Nucleus accumbens (tissue), 56 donors: ENCODE results near the gene HLA-F.

Source experiments
- DNase-seq, 56 donors: peaks; one replicate each; lab custom pipeline; 2025; lab: John Stamatoyannopoulos, UW

The HLA-F gene

GRCh38 chr6:29723666-29724588 lies 693 bp downstream of the HLA-F start:
- DNase-seq = peak in 17 of 56 donors; percentile 6 to 54 (median 24)

GRCh38 chr6:29724937-29725869 lies 2.0 kb downstream of the HLA-F start:
- DNase-seq = no peak

GRCh38 chr6:29726001-29726400 lies 2.8 kb downstream of the HLA-F start:
- no peak for DNase-seq

- no peak for DNase-seq
Measured at GRCh38 chr6:29726571-29727194, 3.4 kb downstream of the HLA-F start.

GRCh38 chr6:29727637-29728036 lies 4.4 kb downstream of the HLA-F start:
- DNase-seq = no peak

- no peak for DNase-seq
Measured at GRCh38 chr6:29728173-29728874, 5.1 kb downstream of the HLA-F start.

GRCh38 chr6:29728875-29729270 lies 5.6 kb downstream of the HLA-F start:
- no peak for DNase-seq

GRCh38 chr6:29729774-29730328 lies 6.6 kb downstream of the HLA-F start:
- DNase-seq = no peak

GRCh38 chr6:29730575-29731126 lies 7.4 kb downstream of the HLA-F start:
- DNase-seq = no peak

- DNase-seq = no peak
Measured at GRCh38 chr6:29731281-29731680, 8.0 kb downstream of the HLA-F start.

GRCh38 chr6:29733057-29733456 lies 9.8 kb downstream of the HLA-F start:
- no peak for DNase-seq

GRCh38 chr6:29734046-29735018 lies 11.1 kb downstream of the HLA-F start:
- DNase-seq = peak in 27 of 56 donors; percentile 3 to 74 (median 40)

GRCh38 chr6:29736563-29736962 lies 13.3 kb downstream of the HLA-F start:
- no peak for DNase-seq

GRCh38 chr6:29737707-29738630 lies 14.7 kb downstream of the HLA-F start:
- DNase-seq = peak in 38 of 56 donors; percentile 4 to 79 (median 26)

- DNase-seq = no peak
Measured at GRCh38 chr6:29739136-29739881, 16.1 kb downstream of the HLA-F start.

- no peak for DNase-seq
Measured at GRCh38 chr6:29739882-29740261, 16.6 kb downstream of the HLA-F start.
